Liver (tissue), 3 donors: Measurements from ENCODE around the gene CPA1.

Source experiments
- CTCF ChIP-seq: fragments of 150-350 bp; IDR thresholded peaks from 2 replicates; pipeline ENCODE4 v1.5.1; 2017; ENCODE audit warnings: improper control_type of control experiment, low read depth, low read length; ENCODE audit not compliant: missing input control
- FOXA1 ChIP-seq: IDR thresholded peaks from 2 replicates; pipeline ENCODE4 v1.6.1; 2016; ENCODE audit warnings: antibody characterized with exemption
- FOXA2 ChIP-seq: IDR thresholded peaks from 2 replicates; pipeline ENCODE4 v1.6.1; 2016; ENCODE audit warnings: antibody characterized with exemption
- GABPA ChIP-seq, 2 donors: IDR thresholded peaks in 1 of 2; conservative IDR thresholded peaks in 1 of 2; 2 replicates each; pipeline ENCODE4 v1.6.1; 2016; ENCODE audit warnings: antibody characterized with exemption in 2 of 2, mild to moderate bottlenecking in 1 of 2, moderate library complexity in 1 of 2
- HNF4A ChIP-seq, 2 donors: conservative IDR thresholded peaks; 2 replicates each; pipeline ENCODE4 v1.6.1; 2016; ENCODE audit warnings: antibody characterized with exemption in 2 of 2, mild to moderate bottlenecking in 2 of 2
- JUND ChIP-seq, 2 donors: IDR thresholded peaks; 2 replicates each; pipeline ENCODE4 v1.6.1; 2016; ENCODE audit warnings: antibody characterized with exemption in 2 of 2
- MAX ChIP-seq: IDR thresholded peaks from 2 replicates; pipeline ENCODE4 v1.6.1; 2016; ENCODE audit warnings: antibody characterized with exemption
- RAD21 ChIP-seq, 2 donors: IDR thresholded peaks; 2 replicates each; pipeline ENCODE4 v1.6.1; 2016; ENCODE audit warnings: antibody characterized with exemption in 2 of 2, mild to moderate bottlenecking in 2 of 2
- SP1 ChIP-seq: IDR thresholded peaks from 2 replicates; pipeline ENCODE4 v1.6.1; 2018; ENCODE audit warnings: antibody characterized with exemption, mild to moderate bottlenecking
- TAF1 ChIP-seq: conservative IDR thresholded peaks from 2 replicates; pipeline ENCODE4 v1.6.1; 2016; ENCODE audit warnings: antibody characterized with exemption, mild to moderate bottlenecking
- YY1 ChIP-seq: IDR thresholded peaks from 2 replicates; pipeline ENCODE4 v1.6.1; 2016; ENCODE audit warnings: antibody characterized with exemption, mild to moderate bottlenecking
- TF ChIP-seq, protein P1 (sequence below): IDR thresholded peaks from 2 replicates; pipeline ENCODE4 v1.6.1; 2016; ENCODE audit warnings: antibody characterized with exemption, mild to moderate bottlenecking
- donor health status: healthy.
- donor health status: healthy.

DNA sequence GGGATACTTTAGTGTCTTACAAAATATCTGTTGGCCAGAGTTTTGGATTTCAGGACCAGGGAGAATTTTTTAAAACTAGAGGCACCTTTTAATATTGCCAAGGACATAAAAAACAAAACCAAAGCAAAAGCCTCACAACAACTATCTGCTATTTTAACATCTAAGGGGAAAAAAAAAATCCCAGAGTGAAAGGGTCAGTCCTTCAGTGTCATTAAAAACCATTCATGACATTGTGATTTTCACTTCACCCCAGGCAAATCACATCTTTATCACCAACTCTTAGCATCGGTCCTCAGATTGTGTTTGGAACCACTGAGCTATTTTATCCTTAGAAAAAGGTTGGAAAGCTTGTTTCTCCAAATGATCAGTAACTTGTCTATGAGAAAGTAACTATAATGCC lies 49.8 kb downstream of the CPA1 start:
- no peak for TF ChIP-seq FOXA1
- no peak for TF ChIP-seq CTCF
- TF ChIP-seq GABPA (IDR thresholded peaks at IDR 0.05 in 1 of 2, conservative IDR thresholded peaks at IDR 0.05 in 1 of 2) = no peak
- TF ChIP-seq MAX = no peak
- TF ChIP-seq, protein P1, sequence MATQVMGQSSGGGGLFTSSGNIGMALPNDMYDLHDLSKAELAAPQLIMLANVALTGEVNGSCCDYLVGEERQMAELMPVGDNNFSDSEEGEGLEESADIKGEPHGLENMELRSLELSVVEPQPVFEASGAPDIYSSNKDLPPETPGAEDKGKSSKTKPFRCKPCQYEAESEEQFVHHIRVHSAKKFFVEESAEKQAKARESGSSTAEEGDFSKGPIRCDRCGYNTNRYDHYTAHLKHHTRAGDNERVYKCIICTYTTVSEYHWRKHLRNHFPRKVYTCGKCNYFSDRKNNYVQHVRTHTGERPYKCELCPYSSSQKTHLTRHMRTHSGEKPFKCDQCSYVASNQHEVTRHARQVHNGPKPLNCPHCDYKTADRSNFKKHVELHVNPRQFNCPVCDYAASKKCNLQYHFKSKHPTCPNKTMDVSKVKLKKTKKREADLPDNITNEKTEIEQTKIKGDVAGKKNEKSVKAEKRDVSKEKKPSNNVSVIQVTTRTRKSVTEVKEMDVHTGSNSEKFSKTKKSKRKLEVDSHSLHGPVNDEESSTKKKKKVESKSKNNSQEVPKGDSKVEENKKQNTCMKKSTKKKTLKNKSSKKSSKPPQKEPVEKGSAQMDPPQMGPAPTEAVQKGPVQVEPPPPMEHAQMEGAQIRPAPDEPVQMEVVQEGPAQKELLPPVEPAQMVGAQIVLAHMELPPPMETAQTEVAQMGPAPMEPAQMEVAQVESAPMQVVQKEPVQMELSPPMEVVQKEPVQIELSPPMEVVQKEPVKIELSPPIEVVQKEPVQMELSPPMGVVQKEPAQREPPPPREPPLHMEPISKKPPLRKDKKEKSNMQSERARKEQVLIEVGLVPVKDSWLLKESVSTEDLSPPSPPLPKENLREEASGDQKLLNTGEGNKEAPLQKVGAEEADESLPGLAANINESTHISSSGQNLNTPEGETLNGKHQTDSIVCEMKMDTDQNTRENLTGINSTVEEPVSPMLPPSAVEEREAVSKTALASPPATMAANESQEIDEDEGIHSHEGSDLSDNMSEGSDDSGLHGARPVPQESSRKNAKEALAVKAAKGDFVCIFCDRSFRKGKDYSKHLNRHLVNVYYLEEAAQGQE = no peak
- TF ChIP-seq RAD21 (IDR thresholded peaks at IDR 0.05) = no peak
- no peak for TF ChIP-seq SP1
- no peak for TF ChIP-seq FOXA2
- TF ChIP-seq JUND (IDR thresholded peaks at IDR 0.05) = no peak
- TF ChIP-seq TAF1 = no peak
- TF ChIP-seq YY1 = no peak
- no peak for TF ChIP-seq HNF4A (conservative IDR thresholded peaks at IDR 0.05)
